Dedifferentiated amniotic fluid mesenchymal stem cell (primary cell): ENCODE data around the gene SFR1.
"Not testable (repeated sequence)": the region's sequence is repeated elsewhere in the genome, so short reads cannot be mapped to it uniquely, and the experiment has no call there.

ENCODE experiments used
- DNase-seq: peaks from one replicate; pipeline ENCODE4 v3.0.0-alpha.2; 2016; ENCODE audit errors: extremely low spot score

SFR1 gene

DNA sequence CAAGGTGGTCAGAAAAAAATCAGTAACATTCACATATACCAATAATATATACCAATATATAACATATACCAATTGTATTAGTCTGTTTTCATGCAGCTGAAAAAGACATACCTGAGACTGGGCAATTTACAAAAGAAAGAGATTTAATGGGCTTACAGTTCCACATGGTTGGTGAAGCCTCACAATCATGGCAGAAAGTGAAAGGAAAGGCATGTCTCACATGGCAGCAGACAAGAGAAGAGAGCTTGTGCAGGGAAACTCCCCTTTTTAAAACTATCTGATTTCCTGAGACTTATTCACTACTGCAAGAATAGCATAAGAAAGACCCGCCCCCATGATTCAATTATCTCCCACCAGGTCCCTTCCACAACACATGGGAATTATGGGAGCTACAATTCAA, 52.2 kb downstream of the SFR1 start:
- not testable (repeated sequence) for DNase-seq
